ENCODE data around the gene RNASEL.
"Not testable (repeated sequence)": the region's sequence is repeated elsewhere in the genome, so short reads cannot be mapped to it uniquely, and the experiment has no call there.

Gene RNASEL

GRCh38 chr1:182588500-182589396 lies at the start of gene RNASEL:
TSS of gene RNASEL (minus strand) at chr1:182589256. CDS start at chr1:182586806, 2,450 bp downstream.
- no peak for FAIRE-seq

DNA sequence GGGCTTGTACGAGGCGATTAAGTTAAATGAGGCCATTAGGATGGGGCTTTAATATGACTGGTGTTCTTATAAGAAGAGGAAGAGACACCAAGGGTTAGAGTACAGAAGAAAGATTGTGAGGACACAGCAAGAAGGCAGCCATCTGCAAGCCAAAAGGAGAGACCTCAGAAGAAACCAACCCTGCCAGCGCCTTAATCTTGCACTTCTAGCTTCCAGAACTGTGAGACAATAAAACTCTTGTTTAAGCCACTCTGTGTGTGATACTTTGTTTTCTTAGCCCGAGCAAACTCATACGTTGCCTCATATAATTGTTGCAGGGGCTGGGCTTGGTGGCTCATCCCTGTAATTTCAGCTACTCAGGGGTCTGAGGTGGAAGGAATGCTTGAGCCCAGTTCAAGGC lies 48.7 kb upstream of the RNASEL start:
- no peak for FAIRE-seq

DNA sequence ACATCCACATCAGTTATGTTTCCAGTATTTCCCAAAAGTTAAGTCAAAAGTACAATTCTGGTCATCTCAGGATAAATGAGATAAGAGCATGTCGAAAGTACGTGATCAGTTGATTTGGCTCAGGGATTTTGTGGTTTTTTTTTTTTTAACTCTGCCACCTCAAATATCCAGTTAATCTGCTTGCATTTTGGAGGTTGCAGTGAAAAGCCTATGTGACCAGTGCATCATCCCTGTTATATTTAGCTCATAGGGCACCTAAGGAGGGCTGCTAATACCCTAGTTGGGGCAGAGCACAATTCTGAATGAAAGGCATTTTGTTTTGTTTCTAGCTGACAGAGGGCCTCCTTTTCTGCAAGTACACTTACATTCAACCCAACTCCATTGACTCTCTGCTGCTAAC lies 46.8 kb upstream of the RNASEL start:
- FAIRE-seq, result no peak

- FAIRE-seq, result no peak
Observed at GRCh38 chr1:182634306-182635072, 45.4 kb upstream of the RNASEL start.

- no peak for FAIRE-seq
Observed at GRCh38 chr1:182633657-182634281, 44.7 kb upstream of the RNASEL start.

- no peak for FAIRE-seq
Observed at GRCh38 chr1:182633031-182633430, 44.0 kb upstream of the RNASEL start.

DNA sequence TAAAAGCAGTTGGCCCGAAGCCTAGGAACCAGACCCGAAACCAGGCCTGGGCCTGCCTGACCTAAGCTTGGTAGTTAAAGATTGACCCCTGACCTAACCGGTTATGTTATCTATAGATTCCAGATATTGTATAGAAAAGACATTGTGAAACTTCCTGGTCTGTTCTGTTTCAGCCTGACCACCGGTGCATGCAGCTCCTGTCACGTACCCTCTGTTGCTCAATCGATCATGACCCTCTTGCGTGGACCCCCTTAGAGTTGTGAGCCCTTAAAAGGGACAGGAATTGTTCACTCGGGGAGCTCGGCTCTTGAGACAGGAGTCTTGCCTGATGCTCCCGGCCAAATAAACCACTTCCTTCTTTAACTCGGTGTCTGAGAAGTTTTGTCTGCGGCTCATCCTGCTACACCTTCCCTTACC lies 43.4 kb upstream of the RNASEL start:
- not testable (repeated sequence) for FAIRE-seq

- FAIRE-seq, result no peak
Observed at GRCh38 chr1:182631954-182632353, 42.9 kb upstream of the RNASEL start.

- FAIRE-seq, result no peak
Observed at GRCh38 chr1:182631053-182631677, 42.1 kb upstream of the RNASEL start.

GRCh38 chr1:182630586-182630985 lies 41.5 kb upstream of the RNASEL start:
- FAIRE-seq, result no peak

- no peak for FAIRE-seq
Observed at GRCh38 chr1:182629499-182630096, 40.5 kb upstream of the RNASEL start.

GRCh38 chr1:182629080-182629479 lies 40.0 kb upstream of the RNASEL start:
- FAIRE-seq, result no peak

- FAIRE-seq, result no peak
Observed at GRCh38 chr1:182628657-182629056, 39.6 kb upstream of the RNASEL start.

DNA sequence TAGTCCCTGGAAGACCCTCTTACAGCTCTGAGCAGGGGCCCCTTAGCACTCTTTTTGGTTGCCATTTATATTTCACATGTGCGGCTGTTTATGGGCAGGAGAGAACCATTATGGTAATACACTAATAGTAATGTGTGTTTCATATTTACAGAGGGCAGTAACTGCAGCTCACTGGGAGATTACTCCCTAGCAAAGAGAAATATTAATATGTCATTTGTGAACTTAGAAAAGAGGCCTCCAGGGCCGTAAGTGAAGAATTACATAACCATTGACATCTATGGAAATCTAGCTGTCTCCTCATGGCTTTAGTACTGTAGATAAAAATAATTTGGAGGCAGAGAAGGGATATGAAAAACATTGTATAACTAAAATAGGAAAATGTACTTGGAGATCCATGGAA lies 38.6 kb upstream of the RNASEL start:
- no peak for FAIRE-seq

DNA sequence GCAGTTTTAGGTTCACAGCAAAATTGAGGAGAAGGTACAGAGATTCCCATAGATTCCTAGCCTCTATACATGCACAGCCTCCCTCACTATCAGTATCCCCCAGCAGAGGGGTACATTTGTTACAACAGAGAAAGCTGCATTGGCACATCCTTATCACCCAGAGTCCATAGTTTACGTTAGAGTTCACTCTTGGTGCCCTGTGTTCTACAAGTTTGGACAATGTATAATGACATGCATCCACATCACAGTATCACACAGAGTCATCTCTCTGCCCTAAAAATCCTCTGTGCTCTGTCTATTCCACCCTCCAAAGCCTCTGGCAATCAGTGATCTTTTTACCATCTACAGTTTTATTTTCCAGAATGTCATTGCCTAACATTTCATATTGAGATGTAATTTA lies 37.5 kb upstream of the RNASEL start:
- FAIRE-seq, result no peak

- no peak for FAIRE-seq
Observed at GRCh38 chr1:182625719-182626504, 36.9 kb upstream of the RNASEL start.

DNA sequence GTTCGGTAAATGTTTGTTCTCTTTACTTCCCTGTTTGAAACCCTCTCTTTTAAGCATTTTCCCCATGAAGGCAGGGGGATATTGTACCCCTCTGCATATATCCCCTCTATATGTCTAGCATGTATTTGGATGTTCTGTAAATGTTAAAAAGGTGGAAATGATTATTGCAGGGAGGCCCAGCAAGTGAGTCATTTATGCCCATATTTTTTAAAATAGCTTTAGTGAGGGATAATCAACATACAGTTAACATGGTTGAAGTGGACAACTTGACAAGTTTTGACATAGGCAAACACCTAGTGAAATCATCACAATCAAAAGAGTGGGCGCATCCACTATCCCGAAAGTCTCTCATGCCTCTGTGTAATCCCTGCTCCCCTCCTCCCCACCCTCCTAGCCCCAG lies 36.0 kb upstream of the RNASEL start:
- no peak for FAIRE-seq

DNA sequence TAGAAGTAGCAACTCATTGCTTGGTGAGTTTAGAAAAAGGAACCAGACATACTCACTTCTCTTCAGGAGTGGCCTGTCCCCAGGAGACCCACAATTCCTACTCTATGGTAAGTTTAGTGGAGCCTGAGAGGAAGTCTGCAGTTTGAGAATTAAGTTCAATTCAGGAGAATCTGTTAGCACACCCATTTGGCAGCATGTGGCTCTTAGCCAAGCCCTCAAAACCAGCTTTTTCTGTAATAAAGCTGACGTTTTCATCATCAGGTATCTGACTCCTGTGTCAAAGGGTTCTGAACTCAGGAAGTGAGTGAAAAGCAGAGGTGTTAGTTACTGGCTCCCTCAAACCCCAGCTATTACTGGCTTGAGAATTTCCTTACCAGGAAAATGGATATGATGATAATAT lies 35.5 kb upstream of the RNASEL start:
- no peak for FAIRE-seq

GRCh38 chr1:182622901-182623528 lies 34.0 kb upstream of the RNASEL start:
- no peak for FAIRE-seq

DNA sequence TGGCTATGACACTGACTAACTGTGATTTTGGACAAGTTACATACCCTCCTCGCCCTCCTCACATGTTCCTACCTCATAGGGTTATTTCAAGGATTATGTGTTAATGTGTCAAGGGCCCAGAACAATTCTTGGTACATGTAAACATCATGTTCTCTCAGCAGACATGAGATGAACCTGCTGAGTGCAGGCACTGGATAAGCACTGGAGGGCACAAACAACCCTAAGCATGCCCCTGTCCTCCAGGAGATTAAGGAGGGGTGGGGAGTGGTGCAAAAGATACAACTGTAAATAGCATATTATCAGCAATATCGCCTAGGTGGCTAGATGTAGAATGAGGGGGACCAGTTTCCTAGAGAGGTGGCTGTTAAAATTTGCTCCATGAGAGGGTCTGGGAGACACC lies 32.9 kb upstream of the RNASEL start:
- FAIRE-seq, result no peak

- no peak for FAIRE-seq
Observed at GRCh38 chr1:182620924-182621585, 32.0 kb upstream of the RNASEL start.
